Stimulated activated CD4-positive, alpha-beta T cell treated with anti-CD3 and anti-CD28 coated beads, Interleukin-15, amount 100 ng/mL, for 1 hour (primary cell): Measurements from ENCODE around the gene AHDC1.

Experiments used
- DNase-seq, 2 donors: peaks; one replicate each; pipeline ENCODE4 v3.0.0-alpha.2; 2020; ENCODE audit warnings: low read depth in 1 of 2, low spot score in 1 of 2

The AHDC1 gene

DNA sequence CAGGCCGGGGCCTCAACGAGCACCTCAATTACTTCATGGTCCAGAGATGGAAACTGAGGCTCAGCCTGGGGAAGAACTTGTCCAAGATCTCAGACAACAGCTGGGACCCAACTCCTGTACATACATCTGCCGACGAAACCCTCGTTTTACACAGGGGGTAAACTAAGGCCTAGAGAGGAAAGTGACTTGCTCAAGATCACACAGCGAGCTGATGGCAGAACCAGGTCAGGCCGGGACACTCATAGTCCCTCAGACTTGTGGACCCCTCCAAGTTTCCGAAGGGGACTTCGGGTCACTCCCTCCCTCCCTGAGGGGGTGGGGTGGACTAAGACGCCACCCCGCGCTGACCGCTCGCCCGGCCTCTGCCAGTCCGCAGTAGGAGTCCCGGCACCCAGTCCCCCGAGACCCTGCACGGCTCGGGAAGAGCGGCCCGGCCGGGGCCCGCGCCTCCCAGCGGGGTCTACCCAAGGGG, 114.4 kb downstream of the AHDC1 start:
- DNase-seq = peak in 1 of 2 donors; percentile 3

DNA sequence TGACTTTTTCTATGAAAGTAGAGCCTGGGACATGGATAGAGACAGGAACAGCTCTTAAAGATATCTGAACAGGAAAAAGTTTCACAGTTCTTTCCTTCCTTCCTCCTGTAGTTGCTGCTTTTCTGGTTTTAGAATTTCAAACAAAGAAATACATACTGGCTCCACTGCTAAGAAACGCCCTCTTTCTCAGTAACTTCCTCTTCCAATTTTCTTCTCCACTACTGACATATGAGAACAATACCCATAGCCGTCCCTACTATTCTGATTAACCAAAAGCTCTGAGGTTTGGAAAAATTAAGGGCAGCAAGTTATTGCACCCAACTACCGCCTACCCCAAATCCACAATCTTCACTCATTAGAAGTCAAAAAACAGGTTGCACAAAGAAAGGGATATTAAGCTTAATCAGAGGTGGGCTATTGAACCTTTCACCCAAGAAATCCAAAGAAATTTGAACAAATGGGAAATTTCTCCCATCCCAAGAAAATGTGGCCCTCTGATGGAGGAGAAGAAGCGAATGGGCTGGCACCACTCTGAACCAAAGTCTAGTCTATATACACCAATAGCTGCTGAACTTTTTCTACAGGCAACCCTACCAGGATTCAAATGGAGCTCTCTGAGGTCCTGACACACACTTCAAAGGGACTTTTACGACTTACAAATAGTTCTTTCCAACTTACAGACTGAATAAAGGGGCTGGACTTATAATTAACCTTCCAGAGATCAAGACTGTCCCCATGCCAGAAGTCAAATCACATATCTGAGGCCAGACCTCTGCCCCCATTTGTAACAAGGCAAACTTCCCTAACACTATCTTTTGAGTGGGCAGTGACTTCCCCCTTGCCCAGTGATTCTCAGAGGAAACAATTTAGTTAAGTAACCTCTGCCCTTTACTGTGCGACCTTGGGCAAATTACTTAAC, 115.7 kb downstream of the AHDC1 start:
- DNase-seq = no peak

DNA sequence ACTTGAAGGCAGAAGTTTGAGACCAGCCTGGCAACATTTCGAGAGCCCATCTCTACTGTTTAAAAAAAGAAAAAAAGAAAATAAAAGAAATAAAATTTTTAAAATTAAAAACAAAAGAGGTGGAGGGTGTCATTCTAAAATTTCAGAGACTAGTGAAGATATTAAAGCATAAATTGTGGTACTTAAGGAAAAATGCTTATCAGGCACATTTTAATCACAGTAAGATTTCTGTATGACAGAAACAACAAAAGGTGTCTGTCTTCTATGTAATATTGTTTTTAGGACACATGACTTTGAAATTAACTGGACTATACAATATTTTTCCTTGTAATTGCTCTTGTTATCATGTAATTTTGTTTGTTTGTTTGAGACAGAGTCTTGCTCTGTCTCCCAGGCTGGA, 118.6 kb downstream of the AHDC1 start:
- no peak for DNase-seq
